ENCODE results near the gene FIBIN.
"Not testable (repeated sequence)": the region's sequence is repeated elsewhere in the genome, so short reads cannot be mapped to it uniquely, and the experiment has no call there.

Gene FIBIN

DNA sequence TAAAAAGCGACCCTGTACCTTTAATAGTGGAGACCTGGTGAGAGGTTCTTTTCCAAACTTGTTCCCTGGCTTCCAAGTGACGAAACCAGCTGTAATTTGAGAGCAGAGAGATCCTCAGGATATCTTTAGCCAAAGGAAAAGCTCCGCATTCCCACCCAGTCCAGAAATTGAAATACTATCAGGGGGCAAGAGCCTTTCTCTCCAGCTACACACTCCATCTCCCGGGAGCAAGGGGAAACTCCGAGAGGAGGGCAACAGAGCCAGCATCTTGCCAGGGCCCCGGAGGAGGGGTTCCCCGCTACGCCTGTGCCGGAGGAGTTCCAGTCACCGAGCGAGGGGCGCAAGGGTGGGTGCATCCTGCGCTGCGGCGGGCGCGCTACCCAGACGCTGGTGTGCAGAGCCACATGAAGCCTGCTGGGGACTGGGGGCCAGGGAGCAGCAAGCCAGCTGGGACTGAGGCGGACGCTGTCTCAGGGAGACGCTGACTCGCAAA lies at the start of gene FIBIN:
FIBIN (plus strand) TSS at position 148 of the 493 bp plus-strand sequence. CDS start 415 bp downstream, outside the sequence.
- no peak for DNase-seq (ENCODE audit: low read depth in 2 of 2)

DNA sequence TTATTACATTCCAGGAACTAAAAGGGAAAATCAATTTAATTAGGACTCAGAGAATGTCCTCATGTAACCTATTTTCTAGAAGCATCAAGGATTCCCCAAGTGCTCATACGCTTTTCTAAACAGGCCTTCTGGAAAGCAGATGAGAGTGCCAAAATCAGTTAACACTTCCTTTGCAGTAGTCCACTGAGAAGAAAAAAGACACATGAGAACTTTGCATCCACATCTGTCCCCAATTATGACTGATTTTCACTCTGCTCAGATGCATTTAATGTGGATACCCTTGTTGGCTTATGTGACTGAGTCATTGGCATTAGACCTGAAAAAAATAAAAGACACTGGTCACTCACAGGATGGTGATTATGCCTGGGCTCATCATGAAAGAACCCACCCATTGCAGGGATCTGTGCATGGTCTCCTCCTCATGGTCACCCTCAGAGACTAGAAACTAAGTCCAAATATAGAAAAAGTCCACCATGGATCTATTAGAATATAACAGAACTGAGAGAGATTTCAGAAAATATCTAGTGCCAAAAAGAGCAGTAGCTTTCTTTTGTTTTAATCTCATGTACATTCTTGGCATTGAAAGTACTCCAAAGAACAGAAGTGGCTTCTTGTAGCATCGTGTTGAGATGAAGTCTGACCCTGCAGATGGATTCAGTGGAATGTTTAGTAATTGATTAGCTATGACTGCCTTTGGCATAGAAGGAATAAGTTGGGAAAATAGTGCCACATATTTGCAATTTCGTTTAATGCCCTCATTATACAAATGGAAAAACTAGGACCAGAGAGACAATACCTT lies 48.8 kb upstream of the FIBIN start:
- DNase-seq (ENCODE audit: low read depth in 2 of 2): no peak

DNA sequence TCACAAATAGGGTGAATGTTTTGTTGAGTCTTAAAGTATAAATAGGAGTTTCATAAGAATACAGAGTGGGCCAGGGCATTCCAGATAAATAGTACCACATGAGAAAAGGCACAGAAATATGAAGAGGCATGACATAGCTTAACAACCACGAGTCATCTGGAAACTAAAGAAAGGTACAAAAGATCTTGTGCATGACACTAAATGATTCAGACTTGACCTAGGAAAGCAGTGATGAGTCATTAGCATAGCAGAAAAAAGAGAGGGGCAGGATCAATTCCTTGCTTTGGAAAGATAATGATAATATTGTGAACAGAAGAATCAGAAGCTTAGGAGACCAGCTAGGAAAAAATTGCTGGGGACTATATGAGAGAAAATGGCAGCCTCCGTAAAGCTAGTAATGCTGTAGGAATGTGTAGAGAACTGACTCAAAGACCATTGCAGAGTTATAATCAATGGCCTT lies 47.6 kb upstream of the FIBIN start:
- DNase-seq (ENCODE audit: low read depth in 2 of 2): no peak

DNA sequence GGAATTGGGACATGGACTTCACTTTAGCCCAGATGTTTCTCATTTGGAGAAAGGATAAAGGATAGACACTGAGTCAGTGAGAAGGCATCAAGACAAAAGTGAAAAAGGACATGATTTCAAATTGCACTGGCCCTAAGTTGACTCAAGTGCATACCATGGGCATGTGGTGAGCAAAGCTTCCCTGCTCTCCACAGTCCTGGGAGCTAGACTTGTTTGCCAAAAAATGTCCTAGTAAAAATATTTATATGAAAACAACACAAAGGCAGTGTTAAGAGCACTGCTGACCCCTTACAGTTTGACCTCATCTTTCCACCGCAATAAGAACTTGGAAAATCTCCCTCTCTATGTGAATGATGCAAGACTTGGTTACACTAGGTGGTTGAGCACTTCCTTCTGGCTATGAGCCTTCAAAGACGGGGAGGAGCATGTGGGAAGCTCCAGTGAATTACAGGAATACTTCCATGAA lies 46.5 kb upstream of the FIBIN start:
- DNase-seq (ENCODE audit: low read depth in 2 of 2): no peak

DNA sequence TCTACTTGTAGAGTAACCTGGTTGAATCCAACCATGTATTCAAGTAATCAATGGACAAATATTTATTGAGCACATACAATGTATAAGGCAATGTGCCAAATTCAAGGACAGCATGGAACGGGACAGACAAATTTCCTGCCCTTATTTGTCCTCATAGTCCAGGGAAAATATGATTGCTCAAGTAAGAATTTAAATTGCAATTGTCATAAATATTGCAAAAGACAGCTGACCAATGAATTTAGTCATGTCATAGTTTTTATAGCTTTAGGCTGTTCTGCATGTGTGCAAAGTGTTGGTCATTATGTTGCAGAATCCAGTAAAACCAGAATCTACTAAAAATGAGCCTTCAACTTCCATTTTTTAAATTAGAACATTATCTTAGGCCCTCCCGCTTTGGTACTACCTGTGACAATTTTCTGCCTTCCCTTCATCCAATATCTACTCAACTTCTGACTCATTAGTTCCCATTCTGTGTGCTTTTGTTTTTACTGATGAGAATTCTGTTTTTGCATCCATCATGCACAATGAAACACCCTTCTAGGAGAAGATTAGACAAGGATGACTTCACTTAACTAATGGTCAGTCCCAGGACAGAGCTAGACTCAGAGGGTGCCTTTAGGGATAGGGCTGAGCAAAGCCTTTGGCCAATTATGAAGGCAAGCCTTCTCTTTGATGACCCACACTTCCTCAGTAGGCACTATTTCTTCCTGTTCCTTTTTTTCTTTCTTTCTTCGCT lies 45.8 kb upstream of the FIBIN start:
- no peak for DNase-seq (ENCODE audit: low read depth in 2 of 2)

DNA sequence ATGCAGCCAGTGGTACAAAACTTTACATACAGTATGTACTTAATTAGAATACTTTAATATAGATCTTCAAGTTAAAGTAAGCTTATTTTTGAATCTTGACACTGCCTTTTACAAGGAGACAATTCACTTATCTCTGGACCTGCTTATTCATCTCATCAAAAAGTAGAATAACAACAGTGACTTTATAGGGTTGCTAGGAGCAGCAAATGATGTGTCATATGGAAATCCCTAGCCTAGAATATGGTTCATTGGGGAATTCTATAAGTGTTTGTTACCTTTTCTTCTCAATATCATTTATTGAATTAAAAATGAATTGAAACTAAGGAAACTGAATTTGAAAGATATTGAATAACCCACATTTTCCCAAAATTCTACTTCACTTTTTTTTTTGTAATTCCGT lies 45.0 kb upstream of the FIBIN start:
- no peak for DNase-seq (ENCODE audit: low read depth in 2 of 2)

DNA sequence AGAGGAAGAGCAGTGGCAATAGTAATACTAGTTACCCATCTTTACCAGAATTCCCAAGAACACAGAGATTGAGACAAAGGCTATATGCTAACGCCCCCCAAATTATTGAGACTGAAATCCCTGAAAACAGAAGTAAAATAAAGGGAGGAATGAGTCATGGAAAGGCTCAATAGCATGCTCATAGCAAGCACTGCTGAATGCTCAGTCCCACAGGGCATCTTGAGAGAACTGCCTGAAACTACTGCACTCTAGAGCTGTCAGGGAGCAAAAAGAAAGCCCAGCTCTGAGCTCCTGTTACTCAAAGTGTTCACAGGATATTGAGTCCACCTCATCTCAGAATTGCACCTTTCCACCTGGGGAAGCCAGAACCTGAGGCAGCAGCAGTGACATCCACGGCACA lies 44.1 kb upstream of the FIBIN start:
- DNase-seq (ENCODE audit: low read depth in 2 of 2): no peak

DNA sequence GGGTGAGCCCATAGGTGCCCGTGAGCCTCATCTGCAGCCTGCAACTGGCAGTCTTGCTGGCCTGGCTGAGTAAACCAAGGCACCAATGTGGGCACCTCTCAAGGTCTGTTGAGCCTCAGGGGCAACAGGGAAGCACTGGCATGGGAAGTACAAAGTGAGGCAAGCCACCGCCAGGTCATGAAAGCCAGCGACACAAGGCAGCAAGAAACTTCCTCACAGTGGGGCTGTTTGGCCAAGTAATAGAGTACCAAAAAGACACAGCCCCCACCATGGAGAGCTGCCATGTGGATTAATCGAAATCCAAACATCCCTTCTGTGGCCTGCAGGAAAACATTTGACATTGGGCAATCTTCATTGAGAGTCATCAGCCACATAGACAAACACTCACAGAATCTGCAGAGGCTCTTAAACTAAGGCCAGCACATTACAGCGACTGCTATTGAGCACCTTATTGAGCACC lies 43.6 kb upstream of the FIBIN start:
- DNase-seq (ENCODE audit: low read depth in 2 of 2): no peak

DNA sequence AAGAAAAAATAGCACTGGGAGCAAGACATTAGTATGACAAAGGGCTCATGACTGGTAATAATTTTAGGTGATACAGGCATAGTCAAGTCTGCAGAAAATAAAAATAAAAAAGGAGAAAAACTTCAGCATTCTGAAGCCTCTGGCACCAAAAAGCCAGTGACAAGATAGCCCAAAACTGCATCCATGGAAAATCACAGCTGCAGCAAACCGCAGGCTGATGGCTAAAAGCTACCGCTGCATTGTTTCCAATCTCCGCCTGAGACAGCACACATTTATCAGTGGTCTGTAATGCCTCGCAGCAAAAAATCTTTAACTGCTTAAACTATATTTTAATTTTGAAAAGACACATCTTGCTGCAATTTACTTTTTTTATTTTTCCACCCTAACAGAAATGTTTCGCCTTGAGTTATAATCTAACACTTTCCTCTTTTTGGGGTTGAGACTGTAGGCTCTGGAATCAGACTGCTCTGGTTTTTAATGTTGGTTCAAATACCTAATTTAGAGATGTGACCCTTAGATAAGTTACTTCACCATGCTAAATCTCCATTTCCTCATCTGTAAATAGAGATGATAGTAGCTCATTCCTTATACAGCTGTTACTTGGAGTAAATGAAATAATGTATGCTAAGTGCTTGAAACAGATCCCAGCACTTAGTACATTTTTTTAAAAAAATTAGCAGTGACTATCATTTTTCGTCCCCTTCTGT lies 42.0 kb upstream of the FIBIN start:
- DNase-seq (ENCODE audit: low read depth in 2 of 2): no peak

DNA sequence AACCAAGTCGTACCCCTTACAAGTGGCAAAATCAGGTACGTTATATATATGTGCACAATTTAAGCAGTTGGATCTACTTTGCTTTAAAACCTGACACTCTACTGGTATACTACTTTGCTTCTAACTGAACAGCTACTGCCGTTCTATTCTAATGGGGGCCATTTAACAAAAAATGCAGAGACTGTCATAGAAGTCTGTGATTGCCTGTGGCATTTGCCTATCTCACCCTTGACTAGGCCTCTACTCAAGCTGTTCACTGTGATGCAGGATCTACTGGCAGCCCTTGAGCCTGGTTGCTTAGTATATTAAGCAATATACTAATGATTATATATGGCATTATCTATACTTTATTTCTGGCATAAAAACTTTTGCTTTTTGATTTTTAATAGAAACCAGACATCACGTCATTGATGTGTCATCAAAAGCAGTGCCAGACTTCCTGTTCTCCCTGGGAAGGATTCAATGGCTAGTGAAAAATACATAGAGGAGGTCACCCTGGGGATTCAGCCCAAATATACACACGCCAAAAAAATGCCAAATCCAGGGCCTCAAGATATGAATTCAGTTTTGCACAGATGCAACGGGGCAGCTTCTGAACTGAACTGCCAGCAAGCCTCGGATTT lies 40.0 kb upstream of the FIBIN start:
- no peak for DNase-seq (ENCODE audit: low read depth in 2 of 2)

DNA sequence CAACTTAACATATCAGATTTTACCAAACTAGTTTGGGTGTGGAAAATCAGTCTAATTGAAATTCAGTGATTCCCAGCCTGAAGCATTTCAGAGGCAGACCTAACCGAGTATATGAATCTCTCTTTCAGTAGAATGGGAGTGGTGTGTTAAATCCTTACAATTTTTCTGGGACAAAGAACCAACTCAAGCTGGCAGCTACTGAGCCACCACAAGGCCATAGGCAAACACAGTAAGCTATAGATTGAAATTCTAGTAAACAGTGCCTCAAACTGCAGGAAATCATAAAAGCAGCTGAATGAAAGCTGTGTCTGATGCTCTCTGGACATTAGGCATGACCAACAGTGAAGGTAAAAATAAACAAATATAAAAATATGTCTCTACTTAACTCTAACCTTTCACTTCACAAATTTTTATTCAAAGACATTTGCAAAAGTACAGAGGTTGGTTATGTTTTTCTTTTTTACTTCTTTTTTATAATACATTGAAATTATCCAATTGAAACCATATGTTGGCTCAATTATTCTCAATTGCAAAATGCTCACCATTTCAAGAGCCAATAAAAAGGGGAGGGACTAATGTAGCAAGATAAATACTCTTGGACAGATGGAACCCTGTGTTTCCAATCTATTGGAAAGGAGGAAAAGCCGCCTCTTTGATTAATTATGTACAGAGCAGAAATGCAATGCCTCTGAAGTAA lies 35.8 kb upstream of the FIBIN start:
- no peak for DNase-seq (ENCODE audit: low read depth in 2 of 2)

DNA sequence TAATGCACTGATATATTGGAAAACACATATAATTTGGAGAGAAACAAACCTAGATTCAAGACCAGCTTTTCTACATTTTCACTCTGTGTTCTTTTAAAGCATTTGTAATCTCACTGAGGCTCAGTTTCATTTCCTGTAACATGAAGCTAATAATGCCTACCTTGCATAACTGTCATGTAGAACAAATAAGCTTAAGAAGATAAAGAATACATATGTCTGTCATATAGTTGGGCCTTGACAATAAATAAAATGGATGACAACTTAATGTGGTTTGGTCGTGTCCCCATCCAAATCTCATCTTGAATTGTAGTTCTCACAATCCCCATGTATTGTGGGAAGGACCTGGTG lies 35.2 kb upstream of the FIBIN start:
- no peak for DNase-seq (ENCODE audit: low read depth in 2 of 2)

DNA sequence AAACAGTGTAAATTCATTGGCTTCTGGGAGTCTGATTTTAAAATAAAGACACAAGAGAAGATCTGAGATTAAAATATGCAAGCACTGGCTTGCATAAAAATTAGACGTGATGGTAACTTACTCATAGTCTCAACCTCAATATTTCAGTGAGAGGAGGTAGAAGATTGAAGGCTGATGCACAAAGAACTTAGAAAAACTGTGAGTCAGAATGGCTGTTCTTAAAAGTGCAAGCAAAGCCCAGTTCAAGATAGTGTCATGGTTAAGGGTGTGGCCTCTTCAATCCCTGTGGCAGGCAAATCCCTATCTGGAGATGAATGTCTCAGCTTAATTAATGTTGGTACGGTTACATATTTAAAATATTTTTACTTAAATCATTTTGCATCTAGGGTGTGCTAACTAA lies 33.6 kb upstream of the FIBIN start:
- no peak for DNase-seq (ENCODE audit: low read depth in 2 of 2)

DNA sequence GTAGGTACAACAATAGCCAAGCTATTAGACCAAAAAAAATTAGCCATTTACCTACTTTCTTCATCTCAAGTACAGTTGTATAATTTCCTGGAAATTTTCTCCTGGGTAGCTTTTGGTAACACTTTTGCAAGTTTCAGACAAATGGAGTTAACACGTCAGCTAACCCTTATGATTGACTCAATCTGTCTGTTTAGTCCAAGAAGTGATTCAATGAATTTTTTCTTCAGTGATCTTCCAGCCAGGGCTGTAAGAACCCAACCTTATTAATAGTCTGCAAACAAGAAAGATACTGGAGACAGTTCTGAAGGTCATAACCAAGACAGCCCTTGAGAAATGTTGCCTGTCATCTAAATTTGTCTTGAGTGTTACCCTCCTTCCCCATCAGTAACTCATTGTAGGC lies 30.1 kb upstream of the FIBIN start:
- DNase-seq (ENCODE audit: low read depth in 2 of 2): no peak

DNA sequence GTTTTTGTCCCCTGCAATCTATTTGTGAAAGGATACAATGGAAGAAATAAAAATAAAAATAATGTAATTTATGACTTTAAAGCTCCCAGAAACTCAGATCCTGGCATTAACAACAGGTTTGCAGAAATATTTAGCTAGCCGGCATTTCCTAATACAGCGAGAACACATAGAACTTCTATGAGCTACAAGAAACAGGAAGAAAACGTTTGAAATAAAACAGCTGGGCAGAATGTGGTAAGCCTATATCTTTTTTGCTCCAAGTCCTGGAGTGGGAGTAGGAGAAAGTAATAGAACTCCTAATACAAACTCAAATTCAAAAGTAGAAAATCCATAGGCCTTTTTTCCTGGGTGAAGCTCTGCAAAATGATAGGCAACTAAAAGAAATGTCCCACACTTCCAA lies 29.6 kb upstream of the FIBIN start:
- DNase-seq (ENCODE audit: low read depth in 2 of 2): no peak

DNA sequence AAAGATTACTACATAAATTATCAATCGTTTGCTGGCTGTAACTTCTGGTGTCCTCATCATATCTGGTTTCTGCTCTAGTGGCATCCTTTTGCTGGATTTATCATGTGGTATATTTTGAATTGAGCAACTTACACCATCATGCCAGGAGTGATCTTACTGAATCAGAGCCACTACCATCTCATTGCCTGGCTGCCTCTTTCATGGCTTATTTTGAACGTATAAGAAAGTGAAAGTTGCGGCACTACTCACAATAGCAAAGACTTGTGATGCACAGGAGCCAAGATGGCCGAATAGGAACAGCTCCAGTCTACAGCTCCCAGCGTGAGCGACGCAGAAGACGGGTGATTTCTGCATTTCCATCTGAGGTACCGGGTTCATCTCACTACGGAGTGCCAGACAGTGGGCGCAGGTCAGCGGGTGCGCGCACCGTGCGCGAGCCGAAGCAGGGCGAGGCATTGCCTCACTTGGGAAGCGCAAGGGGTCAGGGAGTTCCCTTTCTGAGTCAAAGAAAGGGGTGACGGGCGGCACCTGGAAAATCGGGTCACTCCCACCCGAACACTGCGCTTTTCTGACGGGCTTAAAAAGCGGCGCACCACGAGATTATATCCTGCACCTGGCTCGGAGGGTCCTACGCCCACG lies 28.9 kb upstream of the FIBIN start:
- not testable (repeated sequence) for DNase-seq (ENCODE audit: low read depth in 2 of 2)

DNA sequence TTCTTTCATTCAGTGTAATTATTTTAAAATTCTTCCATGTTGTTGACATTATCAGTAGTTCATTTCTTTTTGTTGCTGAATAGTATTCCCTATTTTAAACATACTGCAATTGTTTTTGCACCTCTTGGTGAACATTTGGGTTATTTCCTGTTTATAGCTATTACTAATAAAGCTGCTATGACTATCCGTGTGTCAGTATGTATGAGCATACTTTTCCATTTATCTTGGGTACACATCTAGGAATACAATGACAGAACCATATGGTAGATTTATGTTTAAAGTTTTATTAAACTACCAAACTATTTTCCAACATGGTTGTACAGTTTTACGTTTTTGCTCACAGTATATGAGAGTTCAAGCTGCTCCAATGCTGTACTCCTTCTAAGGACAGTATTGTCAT lies 22.0 kb upstream of the FIBIN start:
- DNase-seq (ENCODE audit: low read depth in 2 of 2): no peak

DNA sequence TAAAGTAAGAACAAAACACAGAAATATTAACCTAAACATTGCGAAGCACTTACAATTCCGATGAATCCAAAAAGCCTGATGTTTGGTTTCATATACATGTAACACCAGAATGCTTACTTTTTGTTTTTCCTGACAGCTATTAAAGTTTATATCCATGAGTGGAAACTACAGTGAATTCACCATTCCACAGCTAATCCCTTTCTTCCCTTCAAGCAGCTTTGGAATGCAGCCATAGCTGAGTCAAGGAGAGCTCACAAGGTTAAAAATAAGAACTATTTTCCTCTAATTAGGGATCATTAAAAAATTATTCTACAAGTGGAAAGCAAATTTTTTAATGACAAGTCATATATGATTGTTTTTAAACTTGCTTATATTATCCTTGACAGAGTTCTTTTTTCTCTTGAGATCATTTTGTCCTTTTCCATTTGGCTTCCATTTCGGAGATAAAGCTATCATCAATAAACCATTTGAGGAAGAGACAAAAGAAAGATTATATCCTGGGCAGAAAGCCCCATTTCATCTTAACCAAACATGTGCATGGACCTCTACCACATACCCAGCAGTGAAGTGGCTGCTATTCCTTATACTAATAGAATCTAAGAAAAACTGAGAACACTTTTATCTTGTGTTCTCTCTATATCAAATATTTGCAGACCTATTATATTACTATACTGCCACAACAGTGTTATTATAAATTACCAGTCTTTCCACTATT lies 19.7 kb upstream of the FIBIN start:
- no peak for DNase-seq (ENCODE audit: low read depth in 2 of 2)

DNA sequence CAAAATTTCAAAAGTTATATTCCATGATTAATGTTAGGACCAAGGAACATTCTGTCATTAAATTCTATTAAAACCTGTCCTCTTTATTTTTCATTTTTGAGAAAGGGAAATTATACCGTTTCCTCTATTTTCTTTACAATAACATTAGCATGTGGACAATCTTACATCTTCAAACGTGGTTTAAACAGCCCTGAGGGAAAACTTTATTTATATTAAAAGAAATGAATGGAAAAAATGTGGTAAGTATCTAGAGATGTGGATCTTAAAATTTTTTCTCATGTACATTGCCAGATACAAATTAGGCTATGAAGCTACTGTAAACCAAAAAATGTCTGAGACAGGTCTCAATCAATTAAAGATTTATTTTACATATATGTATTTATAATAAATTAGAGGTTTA lies 18.9 kb upstream of the FIBIN start:
- DNase-seq (ENCODE audit: low read depth in 2 of 2): no peak

DNA sequence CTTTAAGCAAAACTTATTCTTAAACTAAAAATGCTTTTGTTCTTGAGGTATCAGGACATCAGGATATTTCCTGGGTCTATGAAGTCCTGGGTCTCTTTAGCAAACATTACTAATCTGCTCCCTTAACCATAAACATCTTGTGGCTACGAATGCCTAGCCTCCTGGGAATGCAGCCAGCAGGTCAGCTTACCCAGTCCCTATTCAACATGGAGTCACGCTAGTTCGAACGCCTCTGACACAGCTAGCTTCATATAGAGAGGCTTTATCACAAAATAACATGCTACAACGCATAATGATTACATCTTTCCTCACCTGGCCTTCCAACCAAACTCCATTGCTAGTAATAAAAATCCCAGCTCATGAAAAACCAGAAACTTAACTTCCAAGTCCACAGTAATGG lies 17.5 kb upstream of the FIBIN start:
- no peak for DNase-seq (ENCODE audit: low read depth in 2 of 2)

All from stimulated activated CD8-positive, alpha-beta memory T cell treated with anti-CD3 and anti-CD28 coated beads, Interleukin-7, amount 100 ng/mL, for 4 hours (primary cell).